Transverse colon (tissue), 4 donors: ENCODE results near the gene PNMA8B. TPM values are rescaled to one million over a fixed set of nuclear protein-coding genes. Genes with fewer than 3 reads are reported as not detected.

Source experiments
- DNase-seq: peaks from one replicate; pipeline ENCODE4 v3.0.0-alpha.2; 2019
- H3K27ac ChIP-seq, 4 donors: fragments of 200-600 bp; sonication (generic); 2 replicates each; pipeline ENCODE4 v1.5.1; 2016 to 2018; ENCODE audit warnings: inconsistent platforms in 4 of 4
- H3K27me3 ChIP-seq: fragments of 200-600 bp; sonication (generic); 2 replicates; pipeline ENCODE4 v1.5.1; 2017; ENCODE audit warnings: inconsistent platforms
- H3K36me3 ChIP-seq, 4 donors: fragments of 200-600 bp; sonication (generic); 2 replicates each; pipeline ENCODE4 v1.5.1; 2017 to 2019; ENCODE audit warnings: inconsistent platforms in 4 of 4
- H3K4me1 ChIP-seq, 4 donors: fragments of 200-600 bp; sonication (generic); 2 replicates each; pipeline ENCODE4 v1.5.1; 2017 to 2020; ENCODE audit warnings: inconsistent platforms in 4 of 4
- H3K4me3 ChIP-seq, 4 donors: fragments of 200-600 bp; sonication (generic); 1 replicate in 1 of 4; 2 replicates in 3 of 4; pipeline versions ENCODE4 v1.5.1 to v1.6.1; 2017 to 2019; ENCODE audit warnings: inconsistent platforms in 4 of 4
- H3K9me3 ChIP-seq, 2 donors: fragments of 200-600 bp; sonication (generic); 2 replicates each; pipeline ENCODE4 v1.5.1; 2017 to 2019; ENCODE audit warnings: inconsistent platforms in 2 of 2
- EP300 ChIP-seq: sonication (generic); formaldehyde crosslinking; IDR thresholded peaks from one replicate; pipeline ENCODE4 v1.6.1; 2017; ENCODE audit warnings: antibody characterized with exemption, low read depth
- POLR2A ChIP-seq: fragments of 450-650 bp; IDR thresholded peaks from one replicate; pipeline ENCODE4 v1.6.1; 2016; ENCODE audit warnings: antibody characterized with exemption, mild to moderate bottlenecking, moderate library complexity
- POLR2AphosphoS5 ChIP-seq, 3 donors: sonication (generic); formaldehyde crosslinking; IDR thresholded peaks; one replicate each; pipeline ENCODE4 v1.6.1; 2016; ENCODE audit warnings: antibody characterized with exemption in 3 of 3
- WGBS, 2 donors: methylation state at CpG; one replicate each; pipeline ENCODE4 v1.1.5; 2018; ENCODE audit warnings: low coverage in 1 of 2; 5-methylcytosine and 5-hydroxymethylcytosine counted together
- in situ Hi-C, 4 donors: fragments of 200-750 bp; cut with MboI; loops; one replicate each; pipeline versions ENCODE4 v1.15.0 to v1.15.1; 2017; ENCODE audit warnings: low sequenced_read_pairs in 3 of 4, low pct_ligation_motif_present in 1 of 4, low pct_unique_long_range_greater_than_20kb in 1 of 4
- intact Hi-C: fragments of 100-400 bp; cut with DNase I; formaldehyde crosslinking; loops from one replicate; pipeline ENCODE4 v1.15.1; 2023; ENCODE audit warnings: low total_unique reads
- total RNA-seq, 4 donors: library from RNA; depleted of rRNA; stranded (reverse); fragments of >200 nt; gene quantifications; one replicate each; pipeline ENCODE4 v1.1.0, GENCODE V29; 2016
- TF ChIP-seq, protein P1 (sequence below), 5 experiments: fragments of 200-600 bp in 3 of 5; fragments of 450-650 bp in 2 of 5; sonication (generic) in 3 of 5; IDR thresholded peaks; 1 replicate in 2 of 5; 2 replicates in 3 of 5; pipeline ENCODE4 v1.5.1; 2016 to 2017; ENCODE audit warnings: antibody characterized with exemption in 5 of 5, inconsistent platforms in 3 of 5, mild to moderate bottlenecking in 2 of 5, moderate library complexity in 1 of 5

PNMA8B gene
- total RNA-seq, 4 donors from 2014 or later, result 0.27 to 0.80 (median 0.58) TPM

DNA sequence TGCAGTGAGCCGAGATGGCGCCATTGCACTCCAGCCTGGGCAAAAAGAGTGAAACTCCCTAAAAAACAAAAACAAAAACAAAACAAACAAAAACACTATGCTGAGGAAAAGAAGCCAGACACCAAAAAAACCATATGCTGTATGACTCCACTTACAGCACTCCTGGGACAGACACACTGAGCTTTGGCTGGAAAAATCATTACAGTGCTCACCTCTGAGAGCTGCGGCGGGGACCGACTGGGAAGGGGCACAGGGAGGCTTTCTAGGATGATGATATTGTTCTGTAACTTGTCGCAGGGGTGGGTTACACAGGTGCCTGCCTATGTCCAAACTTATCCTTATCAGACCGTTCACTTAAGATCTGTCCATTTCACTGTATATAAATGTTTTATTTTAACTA is 32.2 kb downstream of the PNMA8B start:
- Histone ChIP-seq H3K9me3 (no peaks in the 10 kb centered on the region), H3K36me3 (no peaks in the 10 kb centered on the region), H3K4me1 (no peaks in the 10 kb centered on the region), H3K27me3 (no peaks in the 10 kb centered on the region), H3K4me3 (no peak overlapping the region), H3K27ac (no peak overlapping the region)
- intact Hi-C loops (no loop called here), in situ Hi-C loops (no loop called here)
- TF ChIP-seq POLR2A, result no peak
- no peak for TF ChIP-seq EP300
- no peak for TF ChIP-seq POLR2AphosphoS5 (IDR thresholded peaks at IDR 0.05)
- TF ChIP-seq, protein P1, sequence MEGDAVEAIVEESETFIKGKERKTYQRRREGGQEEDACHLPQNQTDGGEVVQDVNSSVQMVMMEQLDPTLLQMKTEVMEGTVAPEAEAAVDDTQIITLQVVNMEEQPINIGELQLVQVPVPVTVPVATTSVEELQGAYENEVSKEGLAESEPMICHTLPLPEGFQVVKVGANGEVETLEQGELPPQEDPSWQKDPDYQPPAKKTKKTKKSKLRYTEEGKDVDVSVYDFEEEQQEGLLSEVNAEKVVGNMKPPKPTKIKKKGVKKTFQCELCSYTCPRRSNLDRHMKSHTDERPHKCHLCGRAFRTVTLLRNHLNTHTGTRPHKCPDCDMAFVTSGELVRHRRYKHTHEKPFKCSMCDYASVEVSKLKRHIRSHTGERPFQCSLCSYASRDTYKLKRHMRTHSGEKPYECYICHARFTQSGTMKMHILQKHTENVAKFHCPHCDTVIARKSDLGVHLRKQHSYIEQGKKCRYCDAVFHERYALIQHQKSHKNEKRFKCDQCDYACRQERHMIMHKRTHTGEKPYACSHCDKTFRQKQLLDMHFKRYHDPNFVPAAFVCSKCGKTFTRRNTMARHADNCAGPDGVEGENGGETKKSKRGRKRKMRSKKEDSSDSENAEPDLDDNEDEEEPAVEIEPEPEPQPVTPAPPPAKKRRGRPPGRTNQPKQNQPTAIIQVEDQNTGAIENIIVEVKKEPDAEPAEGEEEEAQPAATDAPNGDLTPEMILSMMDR (IDR thresholded peaks at IDR 0.05), result no peak
- DNase-seq, result no peak
- 78 to 81% methylated on average over 3 to 7 of the region's 7 CpGs for WGBS, 2 donors

DNA sequence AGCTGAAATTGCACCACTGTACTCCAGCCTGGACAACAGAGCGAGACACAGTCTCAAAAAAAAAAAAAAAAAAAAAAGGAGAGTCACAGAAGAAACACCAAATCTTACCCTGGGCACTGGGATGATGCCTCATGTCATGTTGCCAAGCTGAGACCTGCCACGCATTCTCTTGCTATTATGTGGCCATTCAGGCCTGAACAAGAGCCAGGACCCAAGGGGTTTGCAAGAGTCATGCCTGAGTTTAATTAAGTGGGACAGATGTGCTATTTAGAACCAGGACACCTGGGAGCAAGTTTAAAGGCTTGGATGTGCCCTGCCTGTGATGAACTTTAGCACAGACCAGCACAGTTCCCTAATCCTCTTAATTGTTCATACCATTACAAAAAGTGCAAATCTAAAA is 34.1 kb downstream of the PNMA8B start:
- Histone ChIP-seq H3K4me3 (no peak overlapping the region), H3K36me3 (no peaks in the 10 kb centered on the region), H3K9me3 (no peaks in the 10 kb centered on the region), H3K27ac (no peak overlapping the region), H3K27me3 (peaks cover 3% of the 10 kb centered on the region), H3K4me1 (peaks cover 0 to 2% (median 0%) of the 10 kb centered on the region in 4 donors)
- TF ChIP-seq, protein P1 (IDR thresholded peaks at IDR 0.05), result no peak
- TF ChIP-seq POLR2A, result no peak
- TF ChIP-seq EP300, result no peak
- no peak for TF ChIP-seq POLR2AphosphoS5 (IDR thresholded peaks at IDR 0.05)
- WGBS, 2 donors, result 76% methylated on average over 2 of the region's 2 CpGs; no CpG with 5 or more reads in 1 of the 2 donors
- DNase-seq, result no peak
- intact Hi-C loops, result no loop called here
- in situ Hi-C loops, result no loop called here

DNA sequence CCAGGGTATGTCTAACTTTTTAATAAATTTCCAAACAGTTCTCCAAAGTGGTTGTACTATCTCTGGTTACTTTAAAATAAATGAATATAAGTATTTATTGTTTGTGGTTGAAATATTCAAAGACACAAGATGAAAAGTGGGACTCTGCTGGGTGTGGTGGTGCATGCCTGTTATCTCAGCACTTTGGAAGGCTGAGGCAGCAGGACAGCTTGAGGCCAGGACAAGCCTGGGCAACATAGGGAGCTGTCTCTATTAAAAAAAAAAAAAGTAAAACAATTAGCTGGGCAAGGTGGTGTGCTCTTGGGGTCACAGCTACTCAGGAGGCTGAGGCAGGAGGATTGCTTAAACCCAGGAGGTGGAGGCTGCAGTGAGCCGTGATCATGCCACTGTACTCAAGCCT is 34.7 kb downstream of the PNMA8B start:
- Histone ChIP-seq H3K4me1 (peaks cover 0 to 8% (median 0%) of the 10 kb centered on the region in 4 donors), H3K9me3 (no peaks in the 10 kb centered on the region), H3K4me3 (no peak overlapping the region), H3K27ac (no peak overlapping the region), H3K27me3 (peaks cover 3% of the 10 kb centered on the region), H3K36me3 (no peaks in the 10 kb centered on the region)
- intact Hi-C loops, result no loop called here
- no peak for DNase-seq
- 80 to 94% methylated on average over 1 of the region's 1 CpG for WGBS, 2 donors
- TF ChIP-seq, protein P1 (IDR thresholded peaks at IDR 0.05), result no peak
- TF ChIP-seq POLR2AphosphoS5 (IDR thresholded peaks at IDR 0.05) (no peak), POLR2A (no peak), EP300 (no peak)
- in situ Hi-C loops, result no loop called here

DNA sequence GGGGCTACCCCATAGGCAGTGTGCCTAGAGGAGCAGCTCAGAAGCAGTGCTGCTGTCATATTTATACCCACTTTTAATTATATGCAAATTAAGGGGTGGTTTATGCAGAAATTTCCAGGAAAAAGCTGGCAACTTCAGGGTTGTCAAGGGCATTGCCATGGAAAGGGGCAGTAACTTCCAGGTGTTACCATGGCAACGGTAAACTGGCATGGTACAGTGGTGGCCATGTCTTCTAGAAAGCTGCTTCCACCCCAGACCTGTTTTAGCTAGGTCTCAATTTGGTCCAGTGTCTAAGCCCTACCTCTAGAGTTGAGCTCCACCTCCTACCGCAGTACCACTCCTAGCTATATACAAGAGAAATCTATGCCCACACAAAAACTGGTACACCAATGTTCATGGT is 35.6 kb downstream of the PNMA8B start:
- no peak overlapping the region for H3K27ac ChIP-seq
- H3K4me3 ChIP-seq, result no peak overlapping the region
- in situ Hi-C loops (no loop called here), intact Hi-C loops (no loop called here)
- no peak for DNase-seq
- H3K27me3 ChIP-seq, result peaks cover 3% of the 10 kb centered on the region
- TF ChIP-seq POLR2A (no peak), POLR2AphosphoS5 (IDR thresholded peaks at IDR 0.05) (no peak), EP300 (no peak)
- TF ChIP-seq, protein P1 (IDR thresholded peaks at IDR 0.05), result no peak
- H3K36me3 ChIP-seq, result no peaks in the 10 kb centered on the region
- no peaks in the 10 kb centered on the region for H3K9me3 ChIP-seq
- 74 to 100% methylated on average over 1 to 2 of the region's 2 CpGs for WGBS, 2 donors
- H3K4me1 ChIP-seq, result peaks cover 0 to 8% (median 0%) of the 10 kb centered on the region in 4 donors
